GM18505 (cell line): Measurements from ENCODE around the gene BTBD3.

Experiments used
- ATAC-seq: cut with Tn5 transposase; IDR thresholded peaks from one replicate; pipeline ENCODE4 v1.9.1; 2021; ENCODE audit not compliant: unreplicated experiment
- POLR2A ChIP-seq: IDR thresholded peaks from 4 replicates; pipeline ENCODE4 v1.6.1; 2011; ENCODE audit warnings: borderline replicate concordance; ENCODE audit not compliant: insufficient read depth, insufficient read length; ENCODE audit errors: extremely low read depth

BTBD3 gene

GRCh38 chr20:11926292-11926998, 8.8 kb downstream of the BTBD3 start:
- TF ChIP-seq POLR2A, result no peak
- no peak for ATAC-seq

DNA sequence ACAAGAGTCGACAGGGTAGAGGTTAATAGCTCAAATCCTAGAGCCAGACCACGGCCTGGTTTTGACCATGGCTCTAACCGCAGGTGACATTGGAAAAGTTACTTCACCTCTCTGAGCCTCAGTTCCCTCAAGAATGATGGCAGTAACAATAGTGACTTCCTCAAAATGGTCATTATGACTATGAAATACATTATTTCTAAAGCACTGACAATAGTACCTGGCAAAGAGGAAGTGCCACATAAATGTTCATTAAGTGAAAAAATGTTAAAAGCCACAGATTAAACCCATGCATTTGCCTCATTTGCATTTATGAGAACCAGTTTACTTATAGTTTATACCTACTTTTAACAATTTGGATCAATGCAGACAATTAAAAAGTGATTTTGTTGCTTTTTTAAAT, 12.3 kb downstream of the BTBD3 start:
- ATAC-seq, result no peak
- no peak for TF ChIP-seq POLR2A

- no peak for TF ChIP-seq POLR2A
- ATAC-seq, result no peak
Measured at GRCh38 chr20:11935212-11936154, 17.8 kb downstream of the BTBD3 start.

- no peak for TF ChIP-seq POLR2A
- ATAC-seq, result no peak
Measured at GRCh38 chr20:11936157-11936556, 18.5 kb downstream of the BTBD3 start.

- no peak for TF ChIP-seq POLR2A
- no peak for ATAC-seq
Measured at GRCh38 chr20:11937230-11937629, 19.5 kb downstream of the BTBD3 start.

GRCh38 chr20:11941593-11942246, 24.0 kb downstream of the BTBD3 start:
- TF ChIP-seq POLR2A, result no peak
- ATAC-seq, result no peak

DNA sequence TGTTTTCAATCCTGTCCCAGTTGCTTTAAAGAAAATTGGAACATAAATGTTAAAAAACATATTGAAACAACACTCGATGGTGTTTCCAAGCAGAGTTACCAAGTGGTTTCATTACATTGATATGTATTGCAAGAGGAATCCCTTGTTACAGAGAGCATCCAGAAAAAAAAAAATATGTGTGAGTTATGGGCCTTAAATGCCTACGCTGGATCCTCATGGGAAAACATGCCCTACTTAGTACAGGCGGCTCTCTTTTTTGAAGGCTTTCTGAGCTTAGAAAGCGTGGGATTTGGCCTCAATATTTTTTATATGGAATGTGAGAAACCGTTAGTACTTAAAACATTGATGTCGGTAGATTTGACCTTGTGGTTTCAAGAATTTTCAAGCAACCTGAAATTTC, 26.1 kb downstream of the BTBD3 start:
- no peak for ATAC-seq
- no peak for TF ChIP-seq POLR2A

- ATAC-seq, result no peak
- TF ChIP-seq POLR2A, result no peak
Measured at GRCh38 chr20:11948806-11949205, 31.1 kb downstream of the BTBD3 start.

GRCh38 chr20:11949711-11950110, 32.0 kb downstream of the BTBD3 start:
- no peak for ATAC-seq
- no peak for TF ChIP-seq POLR2A

GRCh38 chr20:11951696-11952095, 34.0 kb downstream of the BTBD3 start:
- no peak for ATAC-seq
- no peak for TF ChIP-seq POLR2A

- no peak for TF ChIP-seq POLR2A
Measured at GRCh38 chr20:11952639-11953038, 34.9 kb downstream of the BTBD3 start.

GRCh38 chr20:11957911-11958310, 40.2 kb downstream of the BTBD3 start:
- TF ChIP-seq POLR2A, result no peak
- ATAC-seq, result no peak

More at GRCh38 chr20:11952639-11953038, 34.9 kb downstream of the BTBD3 start:
- ATAC-seq, result no peak

GRCh38 chr20:11958855-11959254, 41.2 kb downstream of the BTBD3 start:
- no peak for TF ChIP-seq POLR2A

More at GRCh38 chr20:11958855-11959254, 41.2 kb downstream of the BTBD3 start:
- ATAC-seq, result no peak
